ENCODE data around the gene NPSR1.
A peak's percentile ranks its signal among the peaks of the same experiment; 100 is the strongest.

Gene NPSR1

DNA sequence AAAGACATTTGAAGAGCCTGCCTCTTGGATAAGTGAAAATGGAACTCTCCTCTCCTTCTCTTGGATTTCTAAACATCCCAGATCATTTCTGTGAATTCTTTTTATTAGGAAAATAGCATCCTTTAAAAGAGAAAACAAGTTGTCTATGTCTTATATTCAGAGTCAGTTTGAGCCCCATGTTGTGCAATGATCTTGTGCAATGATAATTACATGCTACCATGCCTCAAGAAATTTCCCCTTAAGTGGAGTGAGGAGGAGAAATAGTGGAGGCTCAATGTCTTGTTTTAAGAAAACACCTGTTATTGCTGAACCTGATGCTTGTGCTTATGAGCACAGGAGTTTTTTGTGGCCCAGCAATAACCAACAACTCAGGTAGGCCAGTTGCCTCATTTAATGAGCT lies 103.6 kb downstream of the NPSR1 start:
- peak; percentile 9 for DNase-seq (ENCODE audit: low read depth)
- H3K4me3 ChIP-seq (ENCODE audit: low read depth, low read length), result no peak overlapping the region
- TF ChIP-seq, protein P1, sequence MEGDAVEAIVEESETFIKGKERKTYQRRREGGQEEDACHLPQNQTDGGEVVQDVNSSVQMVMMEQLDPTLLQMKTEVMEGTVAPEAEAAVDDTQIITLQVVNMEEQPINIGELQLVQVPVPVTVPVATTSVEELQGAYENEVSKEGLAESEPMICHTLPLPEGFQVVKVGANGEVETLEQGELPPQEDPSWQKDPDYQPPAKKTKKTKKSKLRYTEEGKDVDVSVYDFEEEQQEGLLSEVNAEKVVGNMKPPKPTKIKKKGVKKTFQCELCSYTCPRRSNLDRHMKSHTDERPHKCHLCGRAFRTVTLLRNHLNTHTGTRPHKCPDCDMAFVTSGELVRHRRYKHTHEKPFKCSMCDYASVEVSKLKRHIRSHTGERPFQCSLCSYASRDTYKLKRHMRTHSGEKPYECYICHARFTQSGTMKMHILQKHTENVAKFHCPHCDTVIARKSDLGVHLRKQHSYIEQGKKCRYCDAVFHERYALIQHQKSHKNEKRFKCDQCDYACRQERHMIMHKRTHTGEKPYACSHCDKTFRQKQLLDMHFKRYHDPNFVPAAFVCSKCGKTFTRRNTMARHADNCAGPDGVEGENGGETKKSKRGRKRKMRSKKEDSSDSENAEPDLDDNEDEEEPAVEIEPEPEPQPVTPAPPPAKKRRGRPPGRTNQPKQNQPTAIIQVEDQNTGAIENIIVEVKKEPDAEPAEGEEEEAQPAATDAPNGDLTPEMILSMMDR (conservative IDR thresholded peaks at IDR 0.05; ENCODE audit: low read depth, low read length), result no peak

DNA sequence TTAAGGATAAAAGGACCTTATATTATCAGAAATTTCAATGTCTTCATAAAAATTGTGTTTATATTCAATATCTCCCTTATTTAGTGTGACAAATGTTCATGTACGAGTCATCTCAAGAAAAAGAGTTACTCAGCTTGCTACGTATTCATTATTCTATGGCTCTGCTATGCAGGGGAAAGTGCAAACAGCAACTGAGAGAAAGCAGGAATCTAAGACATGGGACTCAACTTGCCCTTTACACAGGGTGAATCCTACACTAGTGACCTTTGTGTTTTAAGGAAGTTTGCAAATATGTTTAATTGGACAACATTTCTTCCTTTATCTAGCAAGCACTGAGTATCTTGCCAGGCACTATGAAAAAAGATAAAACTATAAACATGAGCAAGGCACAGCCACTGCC lies 104.7 kb downstream of the NPSR1 start:
- TF ChIP-seq, protein P1 (conservative IDR thresholded peaks at IDR 0.05; ENCODE audit: low read depth, low read length), result no peak
- DNase-seq (ENCODE audit: low read depth), result peak; percentile 22

DNA sequence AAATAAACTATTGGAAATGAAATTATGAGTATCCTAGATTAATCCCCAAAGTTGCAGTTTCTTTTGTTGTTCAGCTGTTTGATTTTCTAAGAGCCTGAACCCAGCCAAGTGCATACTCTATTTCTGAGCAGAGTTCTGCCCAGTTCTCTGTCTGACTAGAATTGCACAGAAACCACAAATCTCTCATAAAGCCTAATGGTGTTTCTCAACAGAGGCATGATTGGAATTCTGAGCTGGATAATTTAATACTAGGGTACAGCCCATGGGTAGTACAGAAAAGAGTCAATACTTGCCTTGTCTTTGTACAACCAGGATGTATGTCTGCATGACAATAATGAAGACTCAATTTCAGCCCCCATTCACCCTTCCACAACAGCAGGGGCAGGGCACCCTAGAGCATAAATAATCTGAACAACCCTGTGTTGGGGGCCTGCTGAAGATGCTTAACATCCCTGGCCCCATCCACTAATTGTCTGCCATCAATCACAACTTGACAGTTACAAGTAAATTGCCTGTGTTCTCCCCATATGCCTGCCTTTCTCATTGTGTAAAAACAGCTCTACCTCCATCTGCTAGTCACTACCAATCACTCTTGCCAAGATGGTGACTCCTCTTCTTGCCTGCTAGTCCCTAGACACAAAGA lies 114.4 kb downstream of the NPSR1 start:
- no peak overlapping the region for H3K4me3 ChIP-seq (ENCODE audit: low read depth, low read length)
- TF ChIP-seq, protein P1 (conservative IDR thresholded peaks at IDR 0.05; ENCODE audit: low read depth, low read length), result no peak
- peak; percentile 2 for DNase-seq (ENCODE audit: low read depth)

More for the DNA sequence above, 104.7 kb downstream of the NPSR1 start:
- no peak overlapping the region for H3K4me3 ChIP-seq (ENCODE audit: low read depth, low read length)

DNA sequence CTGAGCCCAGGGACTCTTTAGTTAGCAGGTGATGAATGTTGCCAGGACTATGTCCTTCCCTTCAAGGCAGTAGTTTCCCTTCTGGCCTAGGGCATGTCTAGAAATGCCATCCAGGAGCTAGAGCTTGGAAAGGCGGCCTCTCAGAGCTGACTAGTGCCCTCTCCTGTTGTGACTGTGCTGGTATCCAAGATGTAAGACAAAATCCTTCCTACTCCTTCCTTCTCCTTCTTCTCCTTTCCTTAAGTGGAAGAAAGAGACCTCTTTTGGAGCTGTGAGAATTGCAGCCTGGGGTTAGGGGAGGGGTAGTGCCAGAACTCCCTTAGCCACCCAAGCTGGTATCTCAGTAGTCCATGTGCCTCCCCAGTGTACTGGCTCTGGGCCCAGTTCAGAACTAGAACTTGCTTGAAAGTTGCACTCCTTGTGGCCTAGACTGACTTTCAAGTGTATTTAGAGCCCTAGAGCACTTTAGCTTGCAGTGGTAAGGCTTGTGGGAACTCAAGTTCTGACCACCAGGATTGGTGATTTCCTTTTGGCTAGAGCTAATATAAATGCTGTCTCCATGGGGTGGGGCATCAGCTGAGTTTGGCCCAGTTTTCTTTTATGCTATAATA lies 118.8 kb downstream of the NPSR1 start:
- DNase-seq (ENCODE audit: low read depth), result no peak
- no peak overlapping the region for H3K4me3 ChIP-seq (ENCODE audit: low read depth, low read length)
- TF ChIP-seq, protein P1 (conservative IDR thresholded peaks at IDR 0.05; ENCODE audit: low read depth, low read length), result no peak

DNA sequence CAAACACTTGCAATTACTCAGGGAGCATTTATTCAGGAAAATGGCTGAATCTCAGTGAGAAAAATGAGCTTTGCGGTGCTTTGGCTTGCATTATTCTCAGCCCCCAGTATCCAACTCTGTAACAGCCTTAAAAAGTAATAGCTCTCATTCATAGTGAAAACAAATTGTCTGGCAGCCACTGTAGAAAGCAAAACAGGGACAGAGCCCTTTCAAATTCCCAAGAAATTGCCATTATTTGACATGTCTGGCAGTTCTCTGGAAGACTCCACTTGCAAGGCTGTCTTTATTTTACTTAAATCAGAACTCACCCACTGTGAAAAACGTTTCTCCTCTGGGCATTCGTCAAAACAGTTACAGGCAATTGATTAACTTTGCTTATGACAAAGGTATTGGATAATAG lies 122.5 kb downstream of the NPSR1 start:
- H3K4me3 ChIP-seq (ENCODE audit: low read depth, low read length), result no peak overlapping the region
- TF ChIP-seq, protein P1 (conservative IDR thresholded peaks at IDR 0.05; ENCODE audit: low read depth, low read length), result no peak
- DNase-seq (ENCODE audit: low read depth), result no peak

DNA sequence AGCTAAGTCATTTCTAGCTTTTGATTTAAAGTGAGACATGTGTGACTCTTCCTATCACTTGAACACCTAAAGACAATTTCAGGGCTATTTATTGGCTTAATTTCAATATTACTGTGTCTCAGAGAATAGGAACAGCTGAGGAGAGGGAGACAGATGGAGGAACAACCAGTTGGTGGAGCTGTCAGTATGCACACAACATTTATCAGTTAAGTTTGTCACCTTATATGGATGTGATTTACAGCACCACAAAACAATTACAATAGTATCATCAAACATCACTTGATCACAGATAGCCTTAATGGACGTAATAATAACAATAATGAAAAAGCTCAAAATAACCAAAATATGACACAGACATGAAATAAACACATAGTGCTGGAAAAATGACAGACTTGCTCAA lies 129.6 kb downstream of the NPSR1 start:
- TF ChIP-seq, protein P1 (conservative IDR thresholded peaks at IDR 0.05; ENCODE audit: low read depth, low read length), result no peak
- DNase-seq (ENCODE audit: low read depth), result no peak
- no peak overlapping the region for H3K4me3 ChIP-seq (ENCODE audit: low read depth, low read length)

DNA sequence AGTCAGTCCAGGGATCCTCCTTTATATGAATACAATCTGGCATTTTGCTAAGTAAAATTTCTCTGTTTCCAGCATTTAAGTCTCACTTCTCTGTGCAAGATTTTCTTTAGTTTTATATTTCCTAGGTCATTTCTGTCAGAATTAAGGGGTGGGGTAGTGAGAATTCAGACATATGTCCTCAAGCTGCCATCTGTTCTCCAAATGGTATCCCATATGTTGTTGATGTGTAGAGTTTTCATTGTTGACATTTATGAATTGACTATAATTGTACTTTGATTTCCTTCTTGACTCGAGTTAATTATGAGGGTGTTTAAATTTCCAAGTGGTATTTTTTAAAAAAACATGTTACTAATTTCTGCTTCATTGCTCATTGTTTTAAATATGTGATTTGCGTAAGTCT lies 148.8 kb downstream of the NPSR1 start:
- no peak overlapping the region for H3K4me3 ChIP-seq (ENCODE audit: low read depth, low read length)
- no peak for DNase-seq (ENCODE audit: low read depth)
- TF ChIP-seq, protein P1 (conservative IDR thresholded peaks at IDR 0.05; ENCODE audit: low read depth, low read length), result no peak

Measured in choroid plexus epithelial cell (primary cell).